ENCODE results near the gene DYRK4. TPM values are rescaled to one million over a fixed set of nuclear protein-coding genes. Genes with fewer than 3 reads are reported as not detected.

The DYRK4 gene
- total RNA-seq, result 15.0 TPM

GRCh38 chr12:4562034-4562657, at the start of gene DYRK4:
Gene DYRK4 (plus strand): TSS chr12:4562208. CDS start chr12:4562246, 38 bp downstream.

GRCh38 chr12:4538207-4539160, 23.5 kb upstream of the DYRK4 start, which contains the start of gene RAD51AP1:
Gene RAD51AP1 (plus strand): TSS chr12:4538890. CDS start chr12:4538940, 50 bp downstream.

GRCh38 chr12:4648501-4649357, 86.7 kb downstream of the DYRK4 start, which contains the start of the genes AKAP3 and NDUFA9:
Gene AKAP3 (minus strand): TSS chr12:4649051. CDS start chr12:4638196, 10,855 bp downstream.
Gene NDUFA9 (plus strand): TSS chr12:4649114. CDS start chr12:4649127, 13 bp downstream.

Other genes starting within 250 kb of the DYRK4 start
- gene TIGAR, start 241.0 kb upstream of the DYRK4 start, total RNA-seq, result 4.4 TPM
- gene FGF23, start 182.5 kb upstream of the DYRK4 start, total RNA-seq, result not detected
- not detected for gene FGF6, start 116.4 kb upstream of the DYRK4 start, total RNA-seq
- 11.6 TPM for gene RAD51AP1, start 23.3 kb upstream of the DYRK4 start, total RNA-seq
- gene AKAP3, start 86.8 kb downstream of the DYRK4 start, total RNA-seq, result 2.5 TPM
- gene NDUFA9, start 86.9 kb downstream of the DYRK4 start, total RNA-seq, result 68.5 TPM
- gene GALNT8, start 158.2 kb downstream of the DYRK4 start, total RNA-seq, result 63.5 TPM